ENCODE results near the gene CLSTN1.

The CLSTN1 gene

DNA sequence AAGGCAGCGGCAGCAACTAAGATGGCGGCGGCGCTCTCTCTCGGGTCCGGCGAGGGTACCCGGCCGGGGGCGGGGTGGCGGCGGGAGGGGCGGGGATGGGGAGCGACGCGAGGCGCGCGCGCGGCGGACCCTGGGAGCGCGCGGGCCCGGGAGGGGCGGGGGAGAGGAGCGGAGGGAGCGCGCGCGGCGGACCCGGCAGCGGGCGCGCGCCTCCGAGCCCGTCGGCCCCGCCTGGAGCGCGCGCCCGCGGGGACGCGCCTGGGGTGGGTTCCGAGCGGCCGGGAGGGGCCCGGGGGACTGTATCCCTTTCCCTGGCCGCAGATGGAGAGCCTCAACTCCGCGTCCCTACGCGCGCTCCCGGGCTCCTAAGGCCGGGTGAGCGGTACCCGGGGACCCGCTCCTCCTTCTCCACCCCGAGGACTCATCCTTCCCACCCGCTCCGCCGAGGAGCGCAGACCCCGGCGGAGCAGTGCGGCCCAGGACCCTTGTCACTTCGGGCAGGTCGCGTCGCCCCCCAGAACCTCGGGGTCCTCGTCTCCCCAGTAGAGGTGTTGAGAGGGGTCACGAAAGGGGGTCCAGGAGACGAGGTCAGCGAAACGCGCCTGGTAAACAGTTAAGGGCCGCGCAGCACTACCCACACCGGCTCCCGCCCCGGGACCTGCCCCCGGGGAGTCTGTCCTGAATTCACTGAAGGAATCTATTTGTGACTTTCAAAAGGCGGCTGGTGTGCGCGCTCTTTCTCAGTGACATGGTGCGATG, at the start of gene CLSTN1:
CLSTN1 (minus strand) TSS at position 23 of the 759 bp plus-strand sequence. CDS start 232 bp downstream, outside the sequence.
- peak; percentile 87 for DNase-seq

DNA sequence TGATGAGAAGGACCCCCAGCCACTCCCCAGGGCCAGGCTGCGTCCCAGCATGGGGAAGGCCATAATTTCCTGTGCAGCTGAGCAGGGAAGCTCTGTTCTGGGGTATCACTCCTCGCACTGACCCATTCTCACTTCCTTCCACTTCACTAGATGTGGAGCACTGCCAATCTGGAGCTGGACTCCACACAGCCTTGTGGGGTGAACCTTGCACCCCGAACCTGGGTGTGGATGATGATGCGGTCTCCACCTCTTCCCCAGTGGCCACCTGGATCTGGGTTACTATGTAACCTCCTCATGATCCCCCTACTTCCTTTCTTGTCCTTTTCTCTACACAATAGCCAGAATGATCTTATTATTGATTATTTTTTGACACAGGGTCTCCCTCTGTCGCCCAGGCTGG, 49.6 kb upstream of the CLSTN1 start:
- DNase-seq = no peak

DNA sequence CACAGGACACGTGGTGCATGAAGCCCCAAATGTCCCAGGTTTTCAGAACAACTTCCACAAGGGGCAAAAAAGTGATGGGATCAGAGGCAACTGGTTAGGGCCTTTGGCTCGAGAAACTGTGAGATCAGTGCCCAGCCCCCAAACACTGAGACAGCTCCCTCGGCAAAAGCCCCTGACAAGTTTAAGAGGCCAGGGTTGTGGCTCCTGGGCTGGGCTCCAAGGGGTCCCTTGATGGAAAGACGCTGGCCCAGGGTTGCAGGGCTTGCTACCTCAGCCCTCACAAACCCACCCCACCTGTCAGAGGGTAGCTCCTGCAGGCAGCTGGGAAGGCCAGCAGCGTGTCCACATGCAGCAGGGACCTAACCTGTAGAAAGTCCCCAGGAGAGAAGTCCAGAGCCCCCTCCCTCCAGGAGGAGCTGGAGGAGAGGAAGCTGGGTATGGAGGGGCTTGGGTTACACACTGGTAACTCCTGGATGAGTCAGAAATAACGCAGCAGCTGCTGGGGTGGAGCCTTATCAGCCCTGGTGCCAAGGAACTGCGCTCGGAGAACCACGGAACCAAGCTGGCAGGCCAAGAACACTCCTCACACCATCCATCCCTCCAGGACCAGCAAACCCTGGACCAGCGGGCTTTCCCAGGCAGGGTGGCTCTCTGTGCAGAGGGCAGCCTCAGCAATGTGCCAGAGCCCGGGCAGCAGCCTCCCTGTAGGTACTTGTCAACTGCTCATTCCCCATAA, 48.8 kb upstream of the CLSTN1 start:
- no peak for DNase-seq

DNA sequence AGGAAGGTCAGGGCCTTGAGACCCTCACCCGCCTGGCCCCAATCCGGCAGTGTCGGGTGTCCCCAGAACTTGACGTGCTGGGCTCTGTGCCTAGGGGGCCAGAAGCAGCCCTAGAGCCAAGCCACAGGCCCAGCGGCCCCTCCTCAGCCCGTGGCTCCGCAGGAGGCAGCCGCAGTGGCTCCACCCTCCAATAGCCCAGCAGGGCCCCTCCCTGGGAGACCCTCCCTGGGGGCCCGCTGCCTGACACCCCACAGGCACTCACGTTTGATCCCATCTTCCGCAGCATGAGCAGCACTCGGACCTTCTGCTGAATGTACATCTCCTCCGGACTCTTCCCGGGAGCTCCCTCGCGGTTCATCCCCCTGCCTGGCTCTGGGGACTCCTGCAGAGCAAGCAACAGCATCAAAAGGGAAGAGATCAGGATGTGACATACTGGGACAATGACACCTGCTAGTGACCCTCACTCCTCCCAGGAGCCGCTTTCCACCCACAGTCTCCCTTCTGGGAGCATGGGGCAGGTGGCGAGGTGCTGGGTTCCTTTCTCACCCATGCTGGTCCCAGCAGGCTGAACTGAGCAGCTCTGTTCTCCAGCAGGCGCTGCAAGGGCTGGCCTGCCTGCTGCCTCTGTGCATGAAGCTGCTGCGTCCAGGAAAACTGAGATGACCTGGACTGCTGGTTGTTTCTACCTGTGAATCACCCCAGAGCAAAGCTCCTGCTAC, 48.1 kb upstream of the CLSTN1 start:
- no peak for DNase-seq

DNA sequence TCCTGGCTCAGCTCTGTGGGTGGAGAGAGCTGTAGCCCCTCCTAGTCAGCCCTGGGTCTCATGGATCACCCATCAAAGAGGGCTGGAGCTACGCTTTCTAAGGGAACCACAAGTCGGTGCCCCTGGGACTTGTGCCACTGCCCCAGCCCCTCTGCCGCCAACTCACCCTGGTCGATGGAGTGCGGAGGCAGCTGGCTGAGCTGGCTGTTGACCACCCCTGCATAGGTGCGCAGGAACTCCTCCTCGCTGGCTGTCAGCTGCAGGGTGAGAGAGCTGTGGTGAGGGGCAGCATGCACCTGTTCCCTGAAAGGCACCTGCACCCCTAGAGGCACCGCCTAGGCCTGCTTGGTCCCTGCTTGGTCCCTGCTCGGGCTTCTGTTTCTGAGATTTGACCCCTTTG, 47.3 kb upstream of the CLSTN1 start:
- DNase-seq = no peak

DNA sequence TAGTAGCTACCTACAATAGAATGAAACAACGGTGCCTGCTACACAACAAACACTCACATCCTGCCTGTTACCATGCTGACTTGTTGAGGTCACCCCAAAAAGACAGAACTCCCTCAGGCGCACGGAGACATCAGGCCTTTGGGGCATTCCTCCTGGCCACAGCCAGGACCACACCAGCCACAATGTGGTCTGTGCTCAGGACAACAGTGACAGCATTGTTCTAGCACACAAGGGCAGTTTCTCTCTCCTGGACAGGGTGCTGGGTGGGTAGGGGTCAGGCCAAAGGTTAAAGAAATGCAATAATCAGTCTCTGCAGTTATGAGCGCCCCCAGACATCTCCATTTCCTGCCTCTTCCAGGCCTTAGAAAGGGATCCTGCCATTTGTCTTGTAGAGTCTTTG, 46.8 kb upstream of the CLSTN1 start:
- no peak for DNase-seq

DNA sequence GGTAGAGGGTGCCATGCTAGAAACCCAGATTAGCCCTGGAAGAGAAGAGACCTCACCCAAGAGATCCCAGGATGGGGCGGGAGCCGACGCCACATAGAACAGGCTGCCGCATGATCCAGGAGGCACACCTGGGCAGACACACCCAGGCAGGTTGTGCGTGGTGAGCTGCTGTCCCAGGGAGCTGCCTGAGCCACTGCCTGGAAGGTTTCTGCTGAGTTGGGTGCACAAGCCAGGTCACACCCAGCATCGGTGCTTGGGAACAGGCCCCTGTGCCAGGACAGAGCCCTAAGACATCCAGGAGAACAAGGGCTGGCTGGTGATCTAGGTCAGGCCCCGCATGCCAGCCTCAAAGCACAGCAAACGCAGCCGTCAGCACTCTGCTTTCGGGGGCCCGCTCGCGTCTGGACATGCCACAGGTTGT, 46.1 kb upstream of the CLSTN1 start:
- no peak for DNase-seq

DNA sequence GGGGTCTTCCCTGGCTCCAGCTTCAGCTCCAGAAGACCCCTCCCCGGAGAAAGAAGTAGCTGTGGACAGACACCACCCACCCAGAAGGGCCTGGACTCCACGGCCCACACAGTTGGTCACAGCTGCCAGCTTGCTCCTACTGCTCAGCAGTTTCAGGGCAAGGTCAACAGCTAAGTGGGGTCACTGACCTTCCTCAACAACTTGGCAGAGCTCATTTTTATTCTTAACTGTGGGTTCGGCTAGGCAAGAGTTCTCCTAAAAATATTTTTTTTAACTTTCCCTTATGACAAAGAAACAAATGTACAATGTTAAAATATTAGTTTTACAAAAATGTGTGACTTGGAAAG, 44.5 kb upstream of the CLSTN1 start:
- DNase-seq = no peak

DNA sequence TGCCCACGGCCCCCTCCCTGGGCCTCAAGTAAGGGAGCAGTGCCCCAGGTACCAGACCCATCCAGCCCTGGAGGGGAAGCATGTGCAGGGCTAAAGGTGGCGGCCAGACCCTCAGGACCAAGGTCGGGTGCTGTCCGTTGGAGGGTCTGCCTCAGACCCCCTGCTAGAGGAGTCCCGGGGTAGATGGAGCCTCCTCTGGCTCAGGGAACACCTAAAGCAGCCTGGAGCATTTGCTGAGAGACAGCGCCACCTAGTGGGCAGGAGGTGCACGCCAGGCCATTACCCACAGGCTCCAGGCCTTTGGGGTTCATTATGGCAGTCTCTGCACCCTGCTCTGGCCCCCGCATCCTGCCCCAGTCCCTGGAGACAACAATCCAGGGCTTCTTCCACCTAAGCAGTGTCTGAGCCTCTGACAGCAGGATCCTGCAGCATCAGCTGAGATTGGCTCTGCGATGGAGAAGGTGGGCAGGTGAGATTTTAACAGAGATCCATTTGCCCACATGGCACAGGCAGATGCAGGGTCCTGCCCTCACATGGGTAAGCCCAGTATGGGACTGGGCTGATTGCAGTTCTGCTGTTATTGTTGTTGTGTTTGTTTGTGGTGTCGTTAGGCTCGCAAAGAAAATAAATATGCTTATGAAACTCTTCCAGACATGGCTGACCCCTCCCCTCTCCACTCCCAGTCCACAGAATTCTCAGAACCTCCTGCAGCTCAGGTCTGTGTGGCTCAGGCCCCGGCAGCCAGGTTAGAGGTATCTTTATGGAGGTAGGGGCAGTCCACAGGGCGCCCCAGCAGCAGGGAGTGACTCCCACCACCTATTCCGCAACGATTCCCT, 43.9 kb upstream of the CLSTN1 start:
- peak; percentile 56 for DNase-seq

DNA sequence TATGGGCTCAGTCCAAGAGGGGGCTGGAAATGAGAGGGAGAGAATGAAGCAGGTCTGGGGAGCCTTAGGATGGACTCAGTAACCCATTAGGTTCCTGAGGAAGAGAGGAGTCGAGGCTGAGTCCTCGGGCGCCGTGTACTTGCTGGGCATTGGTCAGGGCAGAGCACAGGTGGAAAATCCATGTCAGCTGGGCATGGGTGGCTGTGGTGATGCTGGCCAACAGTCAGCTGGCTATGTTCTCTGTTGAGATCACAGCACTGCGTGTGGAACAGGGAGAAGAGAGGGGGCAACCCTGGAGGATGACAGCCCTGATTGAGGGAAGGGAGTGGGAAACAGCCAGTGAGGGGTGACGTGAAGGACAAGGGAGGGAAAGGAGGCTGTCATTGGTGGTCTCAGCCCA, 43.1 kb upstream of the CLSTN1 start:
- DNase-seq = no peak

DNA sequence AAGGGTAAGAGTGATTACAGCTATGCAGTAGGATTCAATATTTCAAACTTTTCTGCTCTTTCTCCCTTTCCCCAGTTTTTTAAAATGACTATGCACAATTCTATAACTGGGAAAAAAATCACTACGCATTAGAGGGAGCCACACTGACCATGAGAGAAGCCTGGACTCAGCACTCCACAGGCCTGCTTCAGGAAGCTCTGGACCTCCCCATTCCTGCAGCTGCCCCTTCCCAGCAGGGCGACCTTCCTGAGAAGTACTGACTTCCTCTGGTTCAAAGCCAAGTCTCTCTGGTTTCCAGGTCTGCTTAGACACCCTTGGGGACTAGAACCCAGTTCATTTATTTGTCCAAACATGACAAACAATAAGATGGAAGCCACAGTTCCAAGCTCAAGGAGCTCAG, 42.0 kb upstream of the CLSTN1 start:
- no peak for DNase-seq

DNA sequence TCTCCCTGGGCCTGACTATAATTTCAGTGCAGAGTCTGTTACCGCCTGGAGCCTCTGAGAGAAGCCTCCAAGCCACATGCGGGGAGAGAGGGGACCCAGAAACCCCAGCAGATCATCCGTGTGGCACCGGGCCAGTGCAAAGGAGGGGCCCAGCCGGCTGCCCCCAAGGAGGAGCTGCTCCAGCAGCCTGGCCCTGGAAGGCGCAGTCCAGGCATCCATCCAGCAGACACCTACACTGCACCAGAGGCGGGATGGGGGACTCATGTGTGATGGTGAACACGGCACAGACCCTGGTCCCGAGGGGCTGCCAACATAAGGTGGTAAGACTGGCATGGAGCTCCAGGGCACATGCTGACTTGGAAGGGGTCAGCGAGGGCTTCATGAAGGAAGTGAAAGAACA, 39.6 kb upstream of the CLSTN1 start:
- DNase-seq = no peak

DNA sequence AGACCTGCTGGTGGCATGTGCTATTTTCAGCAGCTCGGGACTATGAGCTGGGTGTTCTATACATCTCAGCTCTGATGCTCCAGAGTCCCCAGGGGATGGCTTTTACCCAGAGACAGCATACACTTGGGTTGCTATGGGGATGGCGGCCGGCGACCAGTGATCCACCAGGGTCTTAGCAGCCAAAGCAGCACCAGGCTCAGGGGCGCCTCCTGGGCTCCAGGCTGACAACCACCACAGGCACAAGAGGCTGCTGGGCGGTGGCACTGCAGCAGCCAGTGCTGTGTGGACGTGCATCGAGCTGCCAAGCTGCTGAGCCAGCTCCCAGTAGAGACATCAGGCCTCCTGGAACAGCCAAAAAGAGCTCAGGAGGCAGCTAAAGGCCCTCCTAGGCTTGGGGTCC, 37.6 kb upstream of the CLSTN1 start:
- DNase-seq = no peak

DNA sequence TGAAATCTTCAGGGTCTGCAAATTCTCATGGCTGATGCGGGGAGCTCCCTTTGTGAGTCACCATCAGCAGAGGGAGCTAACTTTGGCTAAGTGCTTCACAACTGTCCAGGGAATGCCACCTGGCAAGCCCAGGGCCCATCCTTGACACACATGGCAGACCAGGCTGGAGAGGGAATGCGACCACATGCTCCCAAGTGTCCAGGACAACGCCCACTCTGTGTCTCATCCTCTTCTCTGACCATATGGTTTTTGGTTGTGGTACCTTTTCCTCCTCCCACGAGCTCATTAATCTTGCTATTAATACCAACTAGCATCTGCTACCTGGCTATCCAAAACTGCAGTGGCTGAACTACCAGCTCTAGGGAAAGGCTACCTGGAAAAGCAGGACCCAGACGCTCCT, 37.1 kb upstream of the CLSTN1 start:
- DNase-seq = no peak

DNA sequence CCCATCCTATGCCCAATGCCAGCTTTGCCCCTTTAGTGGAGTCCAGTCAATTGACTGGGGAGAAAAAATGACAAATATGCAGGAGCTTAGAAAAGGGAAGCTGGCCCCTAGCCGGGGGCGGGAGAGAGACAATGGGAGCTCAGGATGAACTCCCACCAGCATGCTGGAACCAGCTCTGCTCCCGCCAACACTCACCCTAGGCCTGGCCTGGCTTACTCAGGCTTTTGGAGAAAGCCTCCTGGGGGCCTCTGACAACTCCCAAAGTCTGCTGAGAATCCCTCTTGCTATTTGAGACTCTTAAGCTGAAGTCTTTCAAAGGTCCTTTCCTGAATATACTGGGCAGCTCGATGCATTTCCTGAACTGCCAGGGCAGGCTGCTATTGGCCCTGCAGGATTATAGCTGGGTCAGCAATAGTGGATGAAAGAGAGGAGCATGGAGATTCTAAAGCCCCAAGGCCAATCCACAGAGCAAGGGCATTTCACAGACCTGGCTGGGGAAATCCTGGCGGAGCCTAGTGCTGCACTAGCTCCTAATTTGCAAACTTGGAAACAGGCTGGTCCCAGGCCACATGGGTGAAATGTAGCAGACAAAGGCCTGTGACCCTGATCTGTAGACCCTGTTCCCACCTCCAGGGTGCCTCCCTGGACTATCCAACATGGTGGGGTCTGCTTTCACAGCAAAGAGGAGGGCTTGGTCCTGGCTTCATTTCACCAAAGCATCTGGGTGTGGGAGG, 35.7 kb upstream of the CLSTN1 start:
- DNase-seq = no peak

DNA sequence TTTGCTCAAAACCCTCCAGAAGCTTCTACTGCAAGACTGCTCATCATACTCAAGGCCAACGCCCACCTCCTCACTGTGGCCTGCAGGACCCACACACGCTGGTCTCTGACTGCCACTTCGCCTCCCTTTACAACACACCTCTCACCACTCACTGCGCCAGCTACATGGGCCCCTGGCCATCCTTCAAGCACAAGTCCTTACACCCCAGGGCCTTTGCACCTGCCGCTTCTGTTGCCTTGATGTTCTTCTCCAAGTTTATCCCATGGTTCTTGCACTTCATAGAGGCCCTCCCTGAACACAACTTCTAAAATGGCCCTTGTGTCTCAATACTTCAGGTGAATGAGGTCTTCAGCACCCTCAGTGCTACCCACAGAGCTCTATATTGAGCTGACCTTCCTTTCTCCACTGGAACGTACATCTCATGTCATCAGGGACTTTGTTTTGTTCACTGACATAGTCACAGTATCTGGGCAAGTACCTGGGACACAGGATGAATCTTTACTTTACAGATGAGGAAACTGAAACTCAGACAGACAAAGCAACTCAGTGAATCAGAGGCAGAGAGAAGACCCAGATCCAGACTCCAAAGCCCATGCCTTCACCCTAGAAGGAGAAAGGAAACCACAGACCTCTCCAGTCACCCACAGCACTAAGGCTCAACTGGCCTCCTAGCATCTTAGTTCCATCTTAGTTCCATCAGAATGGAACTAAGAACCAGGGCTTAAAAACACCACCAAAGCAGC, 34.7 kb upstream of the CLSTN1 start:
- DNase-seq = no peak

DNA sequence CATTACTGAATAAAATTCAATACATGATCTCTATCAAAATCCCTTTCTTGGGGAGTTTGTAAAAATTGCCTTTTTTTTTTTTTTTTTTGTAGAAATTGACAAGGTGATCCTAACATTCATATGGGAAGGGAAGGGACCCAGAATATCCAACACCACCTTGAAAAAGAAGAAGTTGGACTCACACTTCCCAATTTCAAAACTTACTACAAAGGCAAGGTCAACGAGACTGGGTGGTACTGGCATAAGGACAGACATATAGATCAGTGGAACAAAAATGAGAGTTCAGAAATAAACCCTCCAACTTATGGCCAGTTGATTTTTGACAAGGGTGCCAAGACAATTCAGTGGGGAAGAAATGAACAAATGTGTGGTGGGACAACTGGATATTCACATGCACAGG, 31.4 kb upstream of the CLSTN1 start:
- DNase-seq = no peak

DNA sequence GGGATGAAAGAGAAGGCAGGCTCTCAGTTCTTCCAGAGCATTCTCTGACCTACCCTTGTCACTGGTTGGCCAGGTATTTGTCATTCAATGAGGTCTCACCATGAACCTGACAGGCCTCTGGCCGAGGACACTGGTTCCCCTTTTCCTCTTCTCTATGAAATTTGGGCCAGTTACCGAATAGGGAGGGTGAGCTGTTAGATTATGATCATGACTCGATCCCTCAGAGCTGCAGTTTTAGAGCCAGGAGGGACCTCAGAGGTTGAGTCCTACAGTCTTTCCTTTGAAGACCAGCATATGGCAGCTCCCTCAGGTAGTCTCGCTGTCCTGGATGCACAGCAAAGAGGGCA, 29.5 kb upstream of the CLSTN1 start:
- no peak for DNase-seq

DNA sequence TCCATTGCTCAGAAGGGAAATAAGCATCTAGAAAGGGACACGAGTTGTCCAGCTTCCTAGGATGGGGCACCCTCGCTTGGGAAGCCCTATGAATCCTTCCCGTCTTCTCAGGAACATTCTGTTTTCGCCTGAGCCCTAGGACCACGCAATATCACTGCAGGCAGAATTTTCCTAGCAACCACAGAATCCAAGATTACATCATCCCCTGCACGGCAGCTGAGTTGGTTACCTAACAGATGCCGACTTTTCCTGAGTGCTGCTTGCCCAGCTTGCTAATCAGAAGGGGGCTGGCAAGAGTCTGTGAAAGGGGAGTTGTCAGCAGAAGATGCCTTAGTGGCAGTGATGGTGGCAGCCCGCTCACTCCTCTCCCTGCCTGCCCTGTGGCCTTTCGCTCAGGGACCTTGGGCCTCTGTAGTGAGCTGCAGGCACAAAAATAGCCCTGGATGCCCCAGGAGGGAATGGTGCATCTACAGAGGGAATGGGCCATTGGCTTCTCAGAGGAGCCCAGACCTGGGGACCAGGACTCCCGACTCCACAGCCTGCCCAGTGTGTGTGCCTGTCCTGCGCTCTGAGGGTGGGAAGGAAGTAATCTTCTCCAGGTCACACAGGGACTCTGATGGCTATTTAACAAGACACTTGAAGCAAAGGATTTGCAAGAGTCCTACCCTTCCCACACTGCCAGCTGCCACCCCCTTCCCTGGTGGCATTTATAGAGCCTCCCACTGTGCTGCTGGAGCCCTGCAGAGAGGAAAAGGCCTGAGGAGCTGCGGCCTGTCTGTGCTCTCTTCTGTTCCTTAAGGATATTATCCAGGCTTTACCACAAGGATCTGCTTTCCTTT, 28.9 kb upstream of the CLSTN1 start:
- DNase-seq = no peak

DNA sequence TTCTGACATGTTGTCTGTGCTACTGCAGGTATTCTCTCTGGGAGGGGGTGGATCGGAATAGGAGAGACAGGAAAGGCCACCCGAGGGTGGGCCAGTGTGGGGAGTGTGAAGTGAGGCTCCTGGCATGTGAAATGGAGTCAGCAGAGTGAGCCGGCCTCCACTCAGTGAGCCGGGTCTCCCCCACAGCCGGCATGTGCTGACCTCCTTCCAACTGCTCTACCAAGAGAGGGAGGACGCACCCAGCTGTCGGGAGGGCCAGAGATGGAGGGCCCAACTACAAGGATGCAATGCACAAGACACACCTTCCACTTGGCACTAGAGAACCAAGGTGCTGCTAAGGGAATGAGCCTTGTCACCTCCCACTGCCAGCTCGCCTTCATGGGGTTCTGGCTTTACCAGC, 28.2 kb upstream of the CLSTN1 start:
- no peak for DNase-seq

Data from NCI-H1105 (cell line).